Neural progenitor cell (in vitro differentiated cells): ENCODE measurements around the gene MAP4K2. TPM values are rescaled to one million over a fixed set of nuclear protein-coding genes. Genes with fewer than 3 reads are reported as not detected.
A peak's percentile ranks its signal among the peaks of the same experiment; 100 is the strongest.

Source experiments
- DNase-seq: peaks from one replicate; pipeline ENCODE4 v3.0.0-alpha.2; 2016; ENCODE audit warnings: low spot score
- H2AFZ ChIP-seq: fragments of 200-600 bp; sonication (generic); replicated peaks from 2 replicates; pipeline ENCODE4 v1.6.1; 2016; ENCODE audit warnings: antibody characterized with exemption
- H3F3A ChIP-seq: fragments of 200-600 bp; sonication (generic); 2 replicates; pipeline ENCODE4 v1.6.1; 2016; ENCODE audit warnings: antibody characterized with exemption, low read depth
- H3K27ac ChIP-seq: fragments of 200-600 bp; sonication (generic); 2 replicates; pipeline ENCODE4 v1.5.1; 2016; ENCODE audit warnings: mild to moderate bottlenecking
- H3K27me3 ChIP-seq: fragments of 200-600 bp; sonication (generic); 2 replicates; pipeline ENCODE4 v1.6.1; 2016; ENCODE audit warnings: mild to moderate bottlenecking, moderate library complexity
- H3K36me3 ChIP-seq: fragments of 200-600 bp; sonication (generic); 2 replicates; pipeline ENCODE4 v1.5.1; 2016
- H3K4me1 ChIP-seq: fragments of 200-600 bp; sonication (generic); 2 replicates; pipeline ENCODE4 v1.6.1; 2016; ENCODE audit warnings: mixed run types
- H3K4me2 ChIP-seq: fragments of 200-600 bp; sonication (generic); 2 replicates; pipeline ENCODE4 v1.6.1; 2016
- H3K4me3 ChIP-seq: fragments of 200-600 bp; sonication (generic); 2 replicates; pipeline ENCODE4 v1.5.1; 2016
- H3K79me2 ChIP-seq: fragments of 200-600 bp; sonication (generic); 2 replicates; pipeline ENCODE4 v1.6.1; 2016; ENCODE audit warnings: low read depth
- H3K9ac ChIP-seq: fragments of 200-600 bp; sonication (generic); 2 replicates; pipeline ENCODE4 v1.6.1; 2016
- H3K9me3 ChIP-seq: fragments of 200-600 bp; sonication (generic); 2 replicates; pipeline ENCODE4 v1.5.1; 2016; ENCODE audit warnings: low read depth
- H4K20me1 ChIP-seq: fragments of 200-600 bp; sonication (generic); 2 replicates; pipeline ENCODE4 v1.6.1; 2016; ENCODE audit warnings: low read depth
- H3K27ac Mint-ChIP-seq: 3 replicates; pipeline ENCODE4 v1.8.0; 2021; ENCODE audit warnings: mixed read lengths
- H3K27me3 Mint-ChIP-seq: 2 replicates; pipeline ENCODE4 v1.8.0; 2022; ENCODE audit warnings: low read depth, mild to moderate bottlenecking, inconsistent platforms, moderate library complexity, mixed read lengths; ENCODE audit not compliant: insufficient read depth
- H3K36me3 Mint-ChIP-seq: 3 replicates; pipeline ENCODE4 v1.8.0; 2021; ENCODE audit warnings: mixed read lengths
- H3K4me1 Mint-ChIP-seq: 3 replicates; pipeline ENCODE4 v1.8.0; 2021; ENCODE audit warnings: mixed read lengths
- H3K4me3 Mint-ChIP-seq: 3 replicates; pipeline ENCODE4 v1.8.0; 2021; ENCODE audit warnings: mild to moderate bottlenecking, moderate library complexity, mixed read lengths
- H3K9me3 Mint-ChIP-seq: 3 replicates; pipeline ENCODE4 v1.8.0; 2020; ENCODE audit warnings: mixed read lengths
- CTCF ChIP-seq: fragments of 200-600 bp; sonication (generic); IDR thresholded peaks from 2 replicates; pipeline ENCODE4 v1.5.1; 2017; ENCODE audit warnings: antibody characterized with exemption, mild to moderate bottlenecking
- EZH2 ChIP-seq: fragments of 200-600 bp; sonication (generic); IDR thresholded peaks from 2 replicates; pipeline ENCODE4 v1.6.1; 2017; ENCODE audit warnings: antibody characterized with exemption, mild to moderate bottlenecking, moderate library complexity
- EZH2phosphoT487 ChIP-seq: fragments of 200-600 bp; sonication (generic); IDR thresholded peaks from 2 replicates; pipeline ENCODE4 v1.6.1; 2017; ENCODE audit warnings: antibody characterized with exemption
- total RNA-seq: library from RNA; depleted of rRNA; stranded (reverse); fragments of >200 nt; gene quantifications from 2 replicates; pipeline ENCODE4 v1.2.3, GENCODE V29; 2015; ENCODE audit warnings: low replicate concordance

The MAP4K2 gene
- total RNA-seq, 1 donor from 2014 or later: 15.8 TPM

GRCh38 chr11:64767344-64768299, 35.4 kb downstream of the MAP4K2 start:
- TF ChIP-seq CTCF: peak; percentile 81
- TF ChIP-seq EZH2phosphoT487: no peak
- Histone ChIP-seq H3K36me3 (peaks cover 39% of the 10 kb centered on the region), H3K4me2 (no peak overlapping the region), H3K4me1 (peaks cover 38% of the 10 kb centered on the region), H3K9me3 (no peaks in the 10 kb centered on the region), H3F3A (peaks cover 99% of the 10 kb centered on the region), H3K4me3 (no peak overlapping the region), H4K20me1 (peaks cover 100% of the 10 kb centered on the region), H3K27me3 (no peaks in the 10 kb centered on the region), H2AFZ (no peak overlapping the region), H3K27ac (no peak overlapping the region), H3K79me2 (peaks cover 71% of the 10 kb centered on the region), H3K9ac (no peak overlapping the region)
- no peak overlapping the region for H3K27ac Mint-ChIP-seq
- peaks cover 53% of the 10 kb centered on the region for H3K36me3 Mint-ChIP-seq
- H3K4me1 Mint-ChIP-seq: peaks cover 55% of the 10 kb centered on the region
- peak; percentile 84 for DNase-seq
- peaks cover 12% of the 10 kb centered on the region for H3K27me3 Mint-ChIP-seq
- H3K9me3 Mint-ChIP-seq: no peaks in the 10 kb centered on the region
- no peak overlapping the region for H3K4me3 Mint-ChIP-seq

GRCh38 chr11:64766881-64767280, 36.1 kb downstream of the MAP4K2 start:
- DNase-seq: no peak
- Mint-ChIP-seq H3K27ac (no peak overlapping the region), H3K4me3 (no peak overlapping the region), H3K4me1 (peaks cover 61% of the 10 kb centered on the region), H3K27me3 (peaks cover 17% of the 10 kb centered on the region), H3K36me3 (peaks cover 55% of the 10 kb centered on the region), H3K9me3 (no peaks in the 10 kb centered on the region)
- Histone ChIP-seq H3K4me3 (no peak overlapping the region), H3K4me2 (no peak overlapping the region), H3K36me3 (peaks cover 31% of the 10 kb centered on the region), H2AFZ (no peak overlapping the region), H3K9ac (no peak overlapping the region), H3K27me3 (no peaks in the 10 kb centered on the region), H3K79me2 (peaks cover 64% of the 10 kb centered on the region), H3K9me3 (no peaks in the 10 kb centered on the region), H3K4me1 (peaks cover 42% of the 10 kb centered on the region), H3F3A (peaks cover 99% of the 10 kb centered on the region), H4K20me1 (peaks cover 100% of the 10 kb centered on the region), H3K27ac (no peak overlapping the region)
- TF ChIP-seq CTCF (no peak), EZH2 (no peak), EZH2phosphoT487 (no peak)

- Mint-ChIP-seq H3K4me3 (peak overlapping the region; percentile 35), H3K27ac (peak overlapping the region; percentile 29)
- H3K4me2 ChIP-seq: no peak overlapping the region
Observed at GRCh38 chr11:64765851-64766665, 37.0 kb downstream of the MAP4K2 start.

More at GRCh38 chr11:64765851-64766665, 37.0 kb downstream of the MAP4K2 start:
- no peaks in the 10 kb centered on the region for H3K9me3 ChIP-seq
- peaks cover 42% of the 10 kb centered on the region for H3K4me1 ChIP-seq
- peaks cover 66% of the 10 kb centered on the region for H3K4me1 Mint-ChIP-seq
- H2AFZ ChIP-seq: no peak overlapping the region
- peaks cover 17% of the 10 kb centered on the region for H3K27me3 Mint-ChIP-seq
- TF ChIP-seq EZH2phosphoT487 (no peak), CTCF (no peak), EZH2 (no peak)
- peaks cover 98% of the 10 kb centered on the region for H3F3A ChIP-seq
- H3K27me3 ChIP-seq: no peaks in the 10 kb centered on the region
- peaks cover 47% of the 10 kb centered on the region for H3K36me3 Mint-ChIP-seq
- H3K9me3 Mint-ChIP-seq: no peaks in the 10 kb centered on the region
- H3K79me2 ChIP-seq: peaks cover 56% of the 10 kb centered on the region
- no peak for DNase-seq
- H3K27ac ChIP-seq: no peak overlapping the region
- no peak overlapping the region for H3K9ac ChIP-seq
- H3K4me3 ChIP-seq: no peak overlapping the region
- peaks cover 100% of the 10 kb centered on the region for H4K20me1 ChIP-seq
- peaks cover 23% of the 10 kb centered on the region for H3K36me3 ChIP-seq
